PFSK-1 (cell line): ENCODE results near the gene SLC6A17.

Experiments
- FOXP2 ChIP-seq: optimal IDR thresholded peaks from 2 replicates; pipeline ENCODE3; 2011; ENCODE audit warnings: borderline replicate concordance, control low read depth, inconsistent platforms; ENCODE audit not compliant: insufficient read depth; ENCODE audit errors: extremely low read length, extremely low read depth
- POLR2AphosphoS5 ChIP-seq: IDR thresholded peaks from 2 replicates; pipeline ENCODE4 v1.6.1; 2012; ENCODE audit warnings: low read depth, mild to moderate bottlenecking, control low read depth, low read length, moderate library complexity
- REST ChIP-seq, 2 experiments: IDR thresholded peaks; 2 replicates each; pipeline versions ENCODE4 v1.6.1 to v1.8.0; 2011 to 2012; ENCODE audit warnings: low read depth in 2 of 2, low read length in 2 of 2, control low read depth in 1 of 2, inconsistent platforms in 1 of 2, mild to moderate bottlenecking in 1 of 2, moderate library complexity in 1 of 2; ENCODE audit not compliant: insufficient read depth in 1 of 2
- SIN3A ChIP-seq: IDR thresholded peaks from 2 replicates; pipeline ENCODE4 v1.6.1; 2012; ENCODE audit warnings: mild to moderate bottlenecking, low read length, moderate library complexity, borderline replicate concordance; ENCODE audit not compliant: insufficient read depth
- TAF1 ChIP-seq: IDR thresholded peaks from 2 replicates; pipeline ENCODE4 v1.6.1; 2012; ENCODE audit warnings: low read length, control low read depth, borderline replicate concordance; ENCODE audit not compliant: insufficient read depth

The SLC6A17 gene

DNA sequence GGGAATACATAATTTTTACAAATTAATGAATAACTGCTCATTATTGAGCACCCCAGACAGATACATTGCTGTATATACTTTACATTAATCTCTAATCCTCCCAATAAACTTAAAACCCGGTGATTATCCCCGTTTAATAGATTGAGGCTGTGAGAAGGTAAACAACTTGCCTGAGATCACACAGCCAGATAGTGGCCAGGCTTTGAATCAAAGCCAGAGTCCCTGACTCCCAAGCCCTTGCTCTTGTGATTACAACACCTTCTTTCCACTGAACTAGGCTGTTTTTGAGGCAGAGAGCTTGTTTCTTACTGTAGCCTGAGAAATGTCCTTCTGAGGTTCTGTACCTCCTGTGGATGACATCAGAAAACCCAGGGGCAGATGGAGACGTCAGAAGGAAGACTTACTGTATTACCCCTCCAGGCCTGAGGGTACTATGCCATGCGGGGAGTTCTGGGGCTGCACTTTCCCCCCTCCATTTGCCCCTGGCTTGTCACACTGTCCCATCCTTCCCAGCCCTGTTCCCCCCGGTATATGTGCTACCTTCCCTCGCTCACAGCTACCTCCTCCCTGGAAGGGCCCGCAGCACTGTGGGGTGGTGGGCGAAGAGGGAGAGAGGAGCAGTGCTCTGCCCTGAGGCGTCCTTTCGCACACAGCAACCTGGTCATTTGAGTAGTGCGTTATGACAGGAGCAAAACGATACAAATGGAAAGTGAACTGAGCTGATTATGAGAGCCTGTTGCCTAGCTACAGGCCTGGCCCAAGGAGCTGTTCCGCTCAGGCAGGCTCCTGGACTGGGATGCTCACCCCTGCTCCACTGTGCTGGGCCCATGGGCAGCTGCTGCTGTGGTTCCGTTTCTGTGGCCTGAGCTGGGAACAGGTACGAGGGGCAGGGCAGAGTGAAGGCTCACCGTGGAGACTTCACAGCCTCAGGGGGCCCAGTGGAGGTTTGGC, 64.4 kb downstream of the SLC6A17 start:
- no peak for TF ChIP-seq REST (IDR thresholded peaks at IDR 0.05; ENCODE audit: insufficient read depth in 1 of 2, low read depth in 2 of 2, low read length in 2 of 2)
- no peak for TF ChIP-seq SIN3A
- TF ChIP-seq FOXP2: no peak
- TF ChIP-seq TAF1: no peak
- no peak for TF ChIP-seq POLR2AphosphoS5

DNA sequence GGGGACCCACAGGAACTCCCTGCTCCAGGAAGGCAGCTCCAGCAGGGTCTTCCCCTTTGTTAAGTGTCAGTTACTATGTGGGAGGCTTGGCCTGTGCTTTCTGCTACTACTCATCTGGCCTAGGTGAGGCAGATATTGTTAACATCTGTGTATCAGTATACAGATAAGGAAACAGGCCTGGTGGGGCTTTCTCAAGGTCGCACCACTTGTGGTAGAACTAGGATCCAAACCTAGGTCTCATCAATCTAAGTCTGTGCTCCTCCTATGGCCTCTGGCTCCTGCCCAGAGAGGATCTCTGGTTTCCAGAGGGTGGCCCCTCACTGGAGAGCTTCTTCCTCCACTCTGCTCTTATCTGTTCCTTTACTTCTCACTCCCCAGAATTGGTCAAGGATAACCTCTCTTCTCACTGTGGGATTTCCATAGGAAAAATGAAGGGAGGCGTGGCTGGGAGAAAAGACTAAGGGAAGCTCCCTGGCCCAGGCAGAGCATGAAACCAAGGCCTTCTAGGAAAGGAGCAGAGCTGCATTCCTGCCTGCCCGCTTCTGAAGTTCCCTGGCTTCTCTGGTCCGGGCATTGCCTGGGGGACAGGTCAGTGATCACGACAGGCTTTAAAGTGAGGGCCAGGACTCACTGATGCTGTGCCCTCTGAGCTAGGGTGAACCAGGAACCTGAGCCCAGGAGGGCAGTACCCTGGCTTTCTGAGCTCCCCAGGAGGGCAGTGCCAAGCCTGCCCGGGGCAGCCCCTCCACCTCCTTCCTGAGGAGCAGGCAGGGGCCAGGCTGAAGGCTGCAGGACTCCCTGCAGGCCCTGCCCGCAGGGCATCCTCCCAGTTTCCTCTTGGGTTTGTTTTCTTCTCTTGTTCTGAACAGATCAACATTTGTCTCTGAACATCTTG, 65.6 kb downstream of the SLC6A17 start:
- TF ChIP-seq SIN3A (no peak), TAF1 (no peak), POLR2AphosphoS5 (no peak), FOXP2 (no peak), REST (IDR thresholded peaks at IDR 0.05; ENCODE audit: insufficient read depth in 1 of 2, low read depth in 2 of 2, low read length in 2 of 2) (no peak)

GRCh38 chr1:110216844-110217444, 66.7 kb downstream of the SLC6A17 start:
- TF ChIP-seq FOXP2: no peak
- no peak for TF ChIP-seq TAF1
- TF ChIP-seq SIN3A: no peak
- no peak for TF ChIP-seq REST (IDR thresholded peaks at IDR 0.05; ENCODE audit: insufficient read depth in 1 of 2, low read depth in 2 of 2, low read length in 2 of 2)
- TF ChIP-seq POLR2AphosphoS5: no peak

- TF ChIP-seq TAF1 (no peak), SIN3A (no peak), REST (IDR thresholded peaks at IDR 0.05; ENCODE audit: insufficient read depth in 1 of 2, low read depth in 2 of 2, low read length in 2 of 2) (no peak), FOXP2 (no peak), POLR2AphosphoS5 (no peak)
Measured at GRCh38 chr1:110218137-110218536, 67.8 kb downstream of the SLC6A17 start.
